T-helper 2 cell (primary cell): ENCODE data around the gene DDX59.
"Not testable (repeated sequence)": the region's sequence is repeated elsewhere in the genome, so short reads cannot be mapped to it uniquely, and the experiment has no call there.

Experiments used
- DNase-seq, 5 experiments: peaks; one replicate each; pipeline versions ENCODE4 v3.0.0 to v3.0.0-alpha.2; 2012 to 2022

The DDX59 gene

DNA sequence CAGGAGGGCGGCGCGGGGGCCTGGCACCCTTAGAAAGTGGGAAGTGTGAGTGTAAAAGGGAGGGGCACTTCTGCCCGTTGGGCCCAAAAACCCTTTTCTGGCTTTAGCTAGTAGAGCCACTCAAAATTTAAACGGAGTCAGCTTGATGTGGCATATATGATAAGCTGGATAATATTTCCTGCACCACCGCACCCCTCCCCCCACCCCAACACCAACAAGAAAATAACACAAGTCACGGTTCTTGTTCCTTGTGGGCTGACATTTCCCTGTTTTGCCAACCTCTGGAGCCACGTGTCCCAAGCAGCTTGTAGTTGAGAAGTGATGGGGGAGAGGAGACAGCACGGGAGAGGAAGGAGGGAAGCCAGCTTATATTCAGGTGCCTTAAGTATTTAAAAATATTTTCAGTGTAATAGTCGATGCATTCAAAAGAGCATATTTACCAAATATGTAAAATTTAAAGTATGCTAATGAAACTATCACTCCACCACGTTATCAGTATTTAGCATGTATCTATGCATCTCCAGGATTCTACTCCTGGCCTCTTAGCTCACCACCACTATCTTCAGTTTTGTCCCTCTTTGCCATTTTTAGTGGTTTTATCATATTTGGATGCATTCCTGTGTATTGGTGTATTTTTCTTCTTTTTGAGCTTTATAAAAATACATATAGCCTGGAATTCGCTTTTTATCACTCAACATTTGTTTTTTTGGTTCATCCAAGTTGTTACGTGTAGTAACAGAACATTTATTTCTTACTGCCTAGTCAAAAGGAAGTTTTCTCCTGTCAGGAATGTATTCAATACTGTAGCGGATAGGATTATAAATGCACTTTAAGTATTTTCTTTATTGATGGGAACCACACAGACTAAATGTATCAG is 773 bp upstream of the DDX59 start:
- DNase-seq, result peak in 1 of 5 experiments; percentile 55

DNA sequence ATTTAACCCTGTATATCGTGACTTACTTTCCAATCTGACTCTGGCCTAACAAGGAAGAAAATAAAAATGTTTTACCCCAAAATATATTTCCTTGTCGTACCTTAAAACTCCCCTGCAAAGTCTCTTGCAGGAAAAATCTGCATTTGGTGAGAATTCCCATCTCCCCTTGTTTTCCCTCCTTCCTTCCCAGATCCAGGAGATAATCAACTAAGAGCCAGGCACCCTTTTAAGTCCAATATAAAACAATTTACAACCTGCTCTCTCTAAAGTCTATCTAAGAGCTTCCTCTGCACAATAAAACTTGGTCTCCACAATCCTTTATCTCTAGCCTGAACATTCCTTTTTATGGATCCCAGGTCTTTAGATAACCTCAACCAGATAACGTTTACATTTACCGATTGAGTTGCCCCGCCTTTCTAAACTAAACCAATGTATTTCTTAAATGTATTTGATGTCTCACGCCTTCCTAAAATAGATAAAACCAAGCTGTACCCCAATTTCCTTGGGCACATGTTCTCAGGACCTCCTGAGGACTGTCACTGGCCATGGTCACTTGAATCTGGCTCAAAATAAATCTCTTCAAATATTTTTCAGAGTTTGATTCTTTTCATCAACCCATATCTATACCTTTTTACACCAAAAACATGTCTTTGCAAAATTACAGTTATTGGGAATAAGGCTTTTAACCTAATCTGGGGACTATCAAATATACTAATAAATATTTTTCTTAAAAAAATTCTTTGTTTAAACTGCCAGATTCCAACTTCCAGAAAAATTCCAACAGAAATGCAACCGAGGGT is 993 bp downstream of the DDX59 start:
- peak in 1 of 5 experiments; percentile 6 for DNase-seq

DNA sequence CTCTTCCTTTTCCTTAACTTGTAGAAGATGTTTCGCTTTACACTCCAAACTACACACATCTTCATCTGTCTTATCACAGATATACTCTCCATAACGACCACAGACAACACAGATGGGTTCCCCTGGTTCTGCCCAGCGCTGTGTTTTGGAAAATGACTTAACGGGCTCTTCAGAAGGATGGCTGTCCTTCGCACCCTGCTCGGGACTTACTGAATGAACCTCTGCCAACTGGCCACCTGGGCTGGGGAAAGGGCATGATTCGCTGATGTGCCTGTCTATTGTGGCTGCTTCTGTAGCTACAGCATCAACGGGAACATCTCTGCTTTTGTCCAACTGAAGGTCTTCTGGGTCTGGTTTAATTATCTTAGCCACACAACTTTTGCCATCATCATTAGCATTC is 3.4 kb downstream of the DDX59 start:
- DNase-seq, result no peak

DNA sequence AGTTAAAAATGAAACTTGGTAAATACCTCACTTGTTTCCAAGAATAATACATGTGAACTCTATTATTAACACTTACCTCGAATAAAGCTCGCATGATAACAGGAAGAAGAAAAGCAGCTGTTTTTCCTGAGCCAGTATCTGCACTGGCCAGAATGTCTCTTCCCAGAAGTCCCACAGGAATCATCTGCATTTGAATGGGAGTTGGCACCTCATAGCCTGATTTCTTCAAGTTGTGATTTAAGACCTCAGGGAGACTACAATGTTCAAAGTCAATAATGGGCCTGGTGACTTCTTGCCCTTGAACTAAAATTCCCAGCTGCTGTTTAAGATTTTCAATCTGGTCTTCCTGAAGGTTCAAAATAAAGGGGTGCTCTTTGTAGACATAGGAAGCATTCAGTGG is 3.8 kb downstream of the DDX59 start:
- no peak for DNase-seq

DNA sequence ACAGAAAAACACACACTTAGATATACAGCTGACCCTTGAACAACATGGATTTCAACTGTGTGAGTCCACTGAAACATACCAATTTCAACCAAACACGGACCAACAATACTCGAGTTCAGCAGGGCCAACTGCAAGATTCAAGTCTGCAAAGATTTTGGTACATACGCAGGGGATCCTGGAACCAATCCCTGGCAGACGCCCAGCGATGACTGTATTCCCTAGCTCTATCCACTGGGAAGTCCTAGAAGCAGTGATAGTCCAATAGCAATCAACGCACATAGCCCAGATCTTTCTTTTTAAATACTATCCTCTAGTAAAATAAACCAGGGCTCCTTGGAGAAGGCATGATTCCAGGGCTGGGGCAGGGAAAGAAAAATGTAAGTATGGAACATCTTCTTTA is 9.0 kb downstream of the DDX59 start:
- no peak for DNase-seq

DNA sequence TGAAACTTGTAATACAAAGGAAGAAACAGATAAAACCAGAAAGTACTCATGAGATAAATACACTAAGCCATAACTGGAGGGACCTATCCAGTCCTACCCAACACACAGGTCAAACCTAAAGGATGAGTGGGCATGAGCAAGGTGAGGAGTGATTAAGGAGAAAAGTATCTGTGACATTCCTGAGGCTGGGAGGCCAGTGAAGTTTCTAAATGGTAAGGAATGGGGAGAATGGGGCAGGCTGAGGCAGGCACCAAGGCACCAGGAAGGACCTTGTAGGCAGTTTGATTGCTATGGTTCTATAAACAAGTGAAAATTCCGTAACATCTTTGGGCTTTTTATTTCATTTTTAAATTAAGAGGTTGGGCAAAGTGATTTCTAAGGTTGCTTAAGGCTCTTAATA is 10.4 kb downstream of the DDX59 start:
- DNase-seq, result no peak

DNA sequence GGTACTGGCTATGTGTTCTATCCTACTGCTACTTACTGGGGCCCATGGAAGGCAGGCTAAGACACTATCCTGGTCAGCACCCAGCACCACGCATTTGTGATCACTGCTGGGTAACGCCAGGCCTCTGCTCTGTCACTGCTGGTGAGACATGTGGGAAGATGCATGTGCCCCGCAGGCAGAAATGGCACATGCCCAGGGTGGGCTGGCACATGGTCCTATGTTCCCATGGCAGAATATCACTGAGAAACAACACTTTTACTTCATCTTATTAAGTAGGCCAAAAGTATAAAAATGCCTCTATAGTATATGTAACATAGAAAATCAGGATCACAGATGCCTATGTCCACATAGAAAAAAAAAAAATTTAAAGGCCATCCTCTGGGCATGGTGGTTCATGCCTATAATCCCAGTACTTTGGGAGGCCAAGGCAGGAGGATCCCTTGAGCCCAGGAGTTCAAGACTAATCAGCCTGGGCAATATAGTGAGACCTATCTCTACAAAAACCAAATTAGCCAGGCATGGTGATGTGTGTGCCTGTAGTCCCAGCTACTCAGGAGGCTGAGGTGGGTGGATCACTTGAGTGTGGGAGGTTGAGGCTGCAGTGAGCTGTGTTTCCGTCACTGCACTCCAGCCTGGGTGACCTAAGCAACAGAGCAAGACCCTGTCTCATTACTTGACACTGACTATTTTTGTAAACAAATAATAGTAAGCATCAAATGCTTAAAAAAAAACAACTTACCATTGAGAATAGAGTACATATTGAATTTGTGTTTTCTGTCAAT is 11.5 kb downstream of the DDX59 start:
- DNase-seq, result no peak

DNA sequence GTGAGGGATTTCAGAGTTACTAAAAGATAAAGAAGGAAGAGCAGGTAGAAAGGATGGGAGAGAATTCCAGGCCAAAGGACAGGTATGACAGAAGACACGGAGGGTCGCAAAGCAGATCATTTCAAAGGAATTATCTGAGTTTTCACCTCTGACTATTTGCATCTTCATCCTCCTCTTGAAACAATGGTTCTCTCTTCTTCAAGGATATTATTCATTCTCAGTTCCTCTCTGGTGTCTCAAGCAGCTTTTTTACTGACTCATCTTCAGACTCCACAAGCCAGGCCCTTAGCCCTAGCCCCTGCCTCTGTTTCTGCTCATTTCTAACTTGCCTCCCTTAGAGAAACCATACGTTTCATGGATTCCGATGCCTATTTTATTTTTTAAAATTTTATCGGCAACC is 15.0 kb downstream of the DDX59 start:
- DNase-seq, result no peak

DNA sequence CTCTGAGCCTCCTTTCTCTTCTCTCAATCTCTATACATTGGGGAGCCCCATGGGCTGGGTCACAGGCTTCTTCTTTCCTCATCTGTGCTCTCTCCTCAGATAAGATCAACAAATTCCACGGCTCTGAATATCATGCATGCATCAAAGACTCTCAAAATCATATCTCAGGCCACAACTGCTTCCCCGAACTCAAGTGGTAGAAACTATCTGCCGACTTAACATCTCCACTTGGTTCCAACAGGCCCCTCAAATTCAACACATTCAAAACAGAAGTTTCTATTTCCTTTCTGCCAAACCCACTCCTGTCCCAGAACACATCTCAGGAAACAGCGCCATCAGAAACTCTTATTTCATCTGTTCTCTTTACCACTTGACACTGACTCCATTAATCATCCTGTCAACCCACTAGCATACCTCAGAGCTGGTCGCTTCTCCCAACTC is 16.7 kb downstream of the DDX59 start:
- DNase-seq, result peak in 1 of 5 experiments; percentile 59

DNA sequence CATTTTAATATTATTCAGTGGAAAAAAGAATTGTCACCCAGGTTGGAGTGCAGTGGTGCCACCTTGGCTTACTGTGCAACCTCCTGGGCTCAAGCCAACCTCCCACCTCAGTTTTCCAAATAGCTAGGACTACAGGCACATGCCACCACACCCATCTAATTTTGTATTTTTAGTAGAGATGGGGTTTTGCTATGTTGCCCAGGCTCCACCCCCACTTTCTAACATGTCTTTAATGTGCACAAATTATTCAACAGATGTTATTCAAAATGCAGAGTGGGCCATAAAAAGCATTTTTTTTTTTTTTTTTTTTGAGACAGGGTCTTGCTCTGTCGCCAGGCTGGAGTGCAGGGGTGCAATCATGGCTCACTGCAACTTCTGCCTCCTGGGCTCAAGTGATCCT is 17.3 kb downstream of the DDX59 start:
- no peak for DNase-seq

DNA sequence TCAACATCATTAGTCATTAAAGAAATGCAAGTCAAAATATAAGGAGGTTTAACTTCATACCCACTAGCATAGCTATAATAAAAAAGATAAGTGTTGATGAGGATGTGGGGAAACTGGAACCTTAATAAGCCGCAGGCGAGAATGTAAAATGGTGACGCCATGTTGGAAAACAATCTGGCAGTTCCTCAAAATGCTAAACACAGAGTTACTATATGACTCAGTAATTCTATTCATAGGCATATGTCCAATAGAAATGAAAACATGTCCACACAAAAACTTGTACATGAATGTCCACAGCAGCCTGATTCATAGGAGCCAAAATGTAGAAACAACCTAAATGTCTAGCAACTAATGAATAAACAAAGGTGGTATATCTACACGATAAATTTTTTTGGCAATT is 23.2 kb downstream of the DDX59 start:
- no peak for DNase-seq

DNA sequence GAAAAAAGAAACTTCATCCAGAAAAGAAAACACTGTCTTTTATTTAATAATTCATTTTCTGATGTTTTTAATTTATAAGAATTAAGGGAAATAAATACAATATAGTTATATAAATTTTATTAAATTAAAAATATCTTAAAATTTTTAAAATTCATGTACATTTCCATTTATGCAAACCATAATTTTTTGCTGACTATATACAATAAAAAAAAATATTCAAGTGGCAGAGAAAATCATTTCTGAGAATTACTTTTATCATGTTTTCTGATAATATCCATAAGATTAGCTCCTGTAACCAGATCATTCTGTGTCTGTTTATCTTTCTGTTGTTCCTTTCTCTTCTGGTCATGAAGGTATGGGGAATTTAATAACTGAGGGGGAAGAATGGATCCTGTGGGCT is 25.7 kb downstream of the DDX59 start:
- DNase-seq, result no peak

DNA sequence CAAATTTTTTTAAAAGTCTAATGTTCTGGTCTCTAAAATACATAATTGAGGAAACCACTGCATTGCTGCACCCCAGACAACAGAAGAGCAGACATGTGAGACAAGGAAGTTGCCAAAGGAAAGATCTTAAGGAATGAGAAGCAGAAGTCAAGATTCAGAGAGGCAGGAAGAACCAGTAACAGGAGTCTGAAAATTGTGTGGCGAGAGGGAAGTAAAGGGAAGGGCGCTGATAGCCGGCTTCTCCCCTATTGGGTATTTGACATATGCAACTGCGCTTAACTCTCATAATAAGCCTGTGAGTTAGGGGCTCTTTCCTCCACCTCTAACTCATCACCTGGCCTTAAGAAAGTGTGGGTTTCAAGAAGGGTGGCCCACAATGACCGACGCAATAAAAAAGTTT is 27.2 kb downstream of the DDX59 start:
- DNase-seq, result no peak

DNA sequence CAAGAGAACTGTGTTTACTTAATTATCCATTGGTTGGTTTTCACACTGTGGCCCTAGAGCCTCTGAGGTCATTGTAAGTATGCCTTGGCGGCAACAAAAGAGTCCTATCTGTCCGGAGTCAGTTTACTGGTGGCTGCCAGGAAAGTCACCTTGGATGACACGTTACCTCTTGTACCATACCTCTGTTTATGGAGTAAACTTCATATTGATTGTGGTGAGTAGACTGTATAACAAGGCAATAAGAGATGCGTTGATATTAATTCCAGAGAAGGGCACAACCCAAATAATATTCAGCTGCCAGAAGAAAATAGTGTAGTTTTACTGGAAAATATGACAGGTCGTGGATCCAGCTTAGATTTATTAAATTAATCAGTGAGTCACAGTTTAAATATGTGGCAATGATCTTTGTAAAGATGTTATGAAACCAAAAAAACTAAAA is 28.7 kb downstream of the DDX59 start:
- DNase-seq, result no peak

DNA sequence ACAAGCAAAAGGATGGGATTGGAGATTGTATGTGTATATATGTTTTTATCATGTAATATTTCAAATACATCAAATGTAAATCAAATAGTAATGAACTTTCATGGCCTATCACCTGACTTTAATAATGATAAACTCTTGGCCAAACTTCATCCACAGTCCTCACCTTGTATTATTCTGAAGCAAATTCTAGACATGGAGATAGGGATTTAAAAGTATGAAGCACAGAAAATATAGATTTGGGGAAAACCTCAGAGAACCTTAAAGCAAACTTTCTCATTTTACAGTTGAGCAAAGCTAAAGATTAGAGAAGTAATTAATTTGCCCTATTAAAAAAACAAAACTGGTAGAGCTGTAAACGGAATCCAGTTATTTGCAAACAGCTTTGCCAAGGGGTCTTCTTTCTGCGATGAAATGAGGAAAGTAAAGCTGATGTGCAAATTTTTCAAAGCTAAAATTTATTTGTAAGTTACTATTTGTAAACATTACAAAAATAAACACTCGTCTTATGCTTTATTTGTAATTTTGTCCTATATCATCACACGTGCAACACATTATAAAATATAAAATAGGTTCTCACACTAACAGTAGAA is 29.2 kb downstream of the DDX59 start:
- DNase-seq, result no peak

DNA sequence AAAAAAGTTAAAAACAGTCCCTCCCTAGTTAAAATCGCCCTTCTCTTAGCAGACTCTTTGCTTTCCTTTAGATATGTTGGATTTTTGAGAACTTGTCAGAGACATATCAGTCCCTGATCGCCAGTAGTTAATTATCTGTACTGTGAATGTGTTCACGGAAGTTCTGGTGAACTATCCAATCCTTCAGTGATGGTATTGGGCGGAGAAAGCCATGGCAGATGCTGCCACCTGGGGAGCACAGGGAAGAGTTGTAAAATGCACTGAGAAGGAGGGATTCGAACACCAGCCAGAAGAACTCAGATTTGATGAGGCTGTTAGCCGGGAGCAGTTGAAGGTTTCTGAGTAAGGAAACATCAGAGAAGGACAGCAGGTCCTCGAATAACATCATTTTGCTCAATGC is 31.6 kb downstream of the DDX59 start:
- DNase-seq, result no peak

DNA sequence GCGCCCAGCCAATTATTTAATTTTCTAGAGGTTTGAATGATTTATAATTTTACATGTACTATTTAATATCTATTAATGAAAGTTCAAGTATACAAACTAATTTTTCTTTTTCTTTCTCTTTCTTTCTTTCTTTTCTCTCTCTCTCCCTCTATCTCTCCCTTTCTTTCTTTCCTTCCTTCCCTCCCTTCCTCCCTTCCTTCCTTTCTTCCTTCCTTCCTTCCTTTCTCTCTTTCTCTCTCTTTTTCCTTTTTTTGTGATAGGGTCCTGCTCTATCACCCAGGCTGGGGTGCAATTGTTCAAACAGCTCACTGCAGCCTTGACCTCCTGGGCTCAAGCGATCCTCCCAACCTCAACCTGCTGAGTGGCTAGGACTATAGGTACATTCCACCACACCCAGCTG is 33.0 kb downstream of the DDX59 start:
- DNase-seq, result no peak

DNA sequence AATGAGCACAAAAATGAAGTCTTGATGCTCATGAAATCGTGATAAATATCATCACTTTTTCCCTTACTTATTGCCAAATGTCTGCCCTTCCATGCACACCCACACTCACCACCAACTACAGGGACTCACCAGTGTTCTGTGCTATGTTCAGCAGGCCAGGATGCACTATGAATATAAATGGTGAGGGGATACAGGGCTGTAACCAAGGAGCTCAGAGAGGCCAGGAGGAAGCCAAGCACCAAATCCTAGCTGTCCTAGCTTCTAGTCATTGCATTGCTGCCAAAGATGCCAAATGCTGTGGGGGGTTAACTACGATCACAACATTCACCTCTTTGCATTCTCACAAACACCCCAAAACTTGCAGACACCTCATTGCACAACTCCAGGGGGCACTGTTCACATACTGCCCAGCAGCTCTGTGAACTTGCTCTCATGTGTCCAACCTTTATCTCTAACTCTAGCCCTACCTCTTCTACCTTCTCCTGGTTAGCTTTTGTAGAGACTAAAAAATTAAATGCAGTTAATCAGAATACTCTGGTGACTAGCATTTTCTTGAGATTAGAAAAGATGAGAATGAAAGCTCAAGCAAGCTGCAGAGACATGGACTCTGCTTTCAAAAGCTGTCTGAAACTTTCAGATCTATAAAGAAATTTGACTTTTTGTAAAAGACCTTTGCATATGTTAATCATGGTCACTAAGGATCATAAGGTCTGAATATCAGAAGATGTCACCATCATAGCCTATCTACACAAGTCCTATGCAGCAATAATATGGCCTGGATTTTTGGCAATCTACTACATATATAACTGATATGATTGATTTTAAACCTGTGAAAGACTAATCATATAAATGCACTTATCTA is 35.2 kb downstream of the DDX59 start:
- DNase-seq, result no peak

DNA sequence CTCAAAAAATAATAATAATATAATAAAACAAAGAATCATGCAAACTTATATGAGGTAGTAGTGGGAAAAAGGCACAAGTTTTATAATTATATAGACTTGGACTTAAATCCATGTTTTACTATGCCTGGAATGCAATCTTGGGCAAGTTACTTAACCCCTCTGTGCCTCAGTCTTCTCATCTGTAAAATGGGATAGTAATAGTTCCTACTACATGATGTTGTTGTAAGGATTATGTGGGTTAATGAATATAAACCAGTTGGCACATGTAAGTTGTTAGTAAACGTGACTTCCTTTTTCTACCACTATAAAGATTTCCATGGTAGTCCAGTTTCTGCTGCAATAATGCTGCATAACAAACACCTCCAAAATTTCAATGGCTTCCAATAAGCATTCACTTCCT is 38.3 kb downstream of the DDX59 start:
- no peak for DNase-seq

DNA sequence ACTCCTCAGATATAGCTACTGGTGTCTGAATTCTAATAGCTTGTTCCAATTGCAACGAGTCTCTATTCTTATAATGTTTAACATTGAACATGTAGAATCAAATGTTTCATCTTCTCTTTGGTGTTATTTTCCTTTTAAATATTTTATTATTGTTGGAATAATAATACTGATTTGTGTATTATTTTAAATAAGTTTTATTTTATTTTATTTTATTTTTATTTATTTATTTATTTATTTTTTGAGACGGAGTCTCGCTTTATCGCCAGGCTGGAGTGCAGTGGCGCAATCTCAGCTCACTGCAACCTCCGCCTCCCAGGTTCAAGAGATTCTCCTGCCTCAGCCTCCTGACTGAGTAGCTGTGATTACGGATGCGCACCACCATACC is 39.2 kb downstream of the DDX59 start:
- DNase-seq, result not testable (repeated sequence)

DNA sequence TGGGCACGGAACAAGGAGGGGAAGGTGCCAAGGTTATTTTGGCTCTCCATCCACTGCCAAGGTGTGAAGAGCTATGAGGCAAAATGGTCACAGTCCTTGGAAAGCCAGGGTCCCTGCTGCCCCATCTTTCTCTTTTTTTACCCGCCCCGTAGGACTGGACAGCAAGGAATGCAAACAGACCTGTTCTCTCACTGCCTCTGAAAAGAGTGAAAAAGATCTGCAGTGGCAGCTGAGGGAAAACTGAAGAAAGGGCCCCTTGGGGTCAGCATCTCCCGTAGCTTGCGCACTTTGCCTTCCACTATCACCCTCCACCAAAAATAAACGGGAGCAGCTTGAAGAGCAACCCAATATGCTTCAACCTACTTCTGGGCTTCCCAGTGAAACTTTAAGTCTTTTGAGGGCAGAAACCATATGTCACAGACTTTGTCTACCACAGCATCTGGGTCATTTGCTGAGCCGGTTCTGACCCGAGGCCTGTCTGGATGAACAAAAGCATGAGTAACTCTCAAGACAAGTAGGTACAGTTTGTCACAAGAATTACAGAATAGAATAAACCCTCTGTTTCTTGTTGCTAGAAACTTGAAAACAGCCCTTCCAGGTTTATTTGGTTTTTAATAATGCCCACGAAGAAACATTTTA is 39.7 kb downstream of the DDX59 start:
- DNase-seq, result no peak
